ENCODE measurements around the gene MAP3K9.

Gene MAP3K9

DNA sequence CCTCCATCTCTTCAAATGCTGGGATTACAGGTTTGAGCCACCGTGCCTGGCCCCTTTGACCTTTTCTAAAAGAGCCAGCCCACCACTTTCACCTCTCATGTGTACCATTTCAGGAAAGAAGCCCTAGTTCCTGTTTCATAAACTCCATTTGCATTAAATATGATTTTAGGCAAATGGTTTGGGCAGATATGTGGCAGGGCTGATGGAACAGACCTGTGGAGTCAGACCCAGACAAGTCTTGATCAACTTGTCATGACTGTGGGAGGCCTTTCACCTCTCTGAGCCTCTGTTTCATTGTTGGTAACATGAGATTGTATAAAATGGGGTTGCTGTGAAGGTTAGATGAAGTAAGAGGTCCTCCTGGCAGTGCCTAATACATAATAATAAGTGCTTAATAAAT is 5.2 kb upstream of the MAP3K9 start:
- no peak for DNase-seq
- Histone ChIP-seq H3K9me3 (no peaks in the 10 kb centered on the region), H3K4me3 (no peak overlapping the region), H3K27ac (no peak overlapping the region), H3K36me3 (no peaks in the 10 kb centered on the region), H3K4me1 (peaks cover 0 to 13% (median 5%) of the 10 kb centered on the region in 4 donors), H3K27me3 (peaks cover 0 to 10% of the 10 kb centered on the region in 2 donors)
- intact Hi-C loops (cut with DNase I; ENCODE audit: low total_unique reads) = no loop called here
- TF ChIP-seq, protein P1, sequence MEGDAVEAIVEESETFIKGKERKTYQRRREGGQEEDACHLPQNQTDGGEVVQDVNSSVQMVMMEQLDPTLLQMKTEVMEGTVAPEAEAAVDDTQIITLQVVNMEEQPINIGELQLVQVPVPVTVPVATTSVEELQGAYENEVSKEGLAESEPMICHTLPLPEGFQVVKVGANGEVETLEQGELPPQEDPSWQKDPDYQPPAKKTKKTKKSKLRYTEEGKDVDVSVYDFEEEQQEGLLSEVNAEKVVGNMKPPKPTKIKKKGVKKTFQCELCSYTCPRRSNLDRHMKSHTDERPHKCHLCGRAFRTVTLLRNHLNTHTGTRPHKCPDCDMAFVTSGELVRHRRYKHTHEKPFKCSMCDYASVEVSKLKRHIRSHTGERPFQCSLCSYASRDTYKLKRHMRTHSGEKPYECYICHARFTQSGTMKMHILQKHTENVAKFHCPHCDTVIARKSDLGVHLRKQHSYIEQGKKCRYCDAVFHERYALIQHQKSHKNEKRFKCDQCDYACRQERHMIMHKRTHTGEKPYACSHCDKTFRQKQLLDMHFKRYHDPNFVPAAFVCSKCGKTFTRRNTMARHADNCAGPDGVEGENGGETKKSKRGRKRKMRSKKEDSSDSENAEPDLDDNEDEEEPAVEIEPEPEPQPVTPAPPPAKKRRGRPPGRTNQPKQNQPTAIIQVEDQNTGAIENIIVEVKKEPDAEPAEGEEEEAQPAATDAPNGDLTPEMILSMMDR (IDR thresholded peaks at IDR 0.05) = no peak

DNA sequence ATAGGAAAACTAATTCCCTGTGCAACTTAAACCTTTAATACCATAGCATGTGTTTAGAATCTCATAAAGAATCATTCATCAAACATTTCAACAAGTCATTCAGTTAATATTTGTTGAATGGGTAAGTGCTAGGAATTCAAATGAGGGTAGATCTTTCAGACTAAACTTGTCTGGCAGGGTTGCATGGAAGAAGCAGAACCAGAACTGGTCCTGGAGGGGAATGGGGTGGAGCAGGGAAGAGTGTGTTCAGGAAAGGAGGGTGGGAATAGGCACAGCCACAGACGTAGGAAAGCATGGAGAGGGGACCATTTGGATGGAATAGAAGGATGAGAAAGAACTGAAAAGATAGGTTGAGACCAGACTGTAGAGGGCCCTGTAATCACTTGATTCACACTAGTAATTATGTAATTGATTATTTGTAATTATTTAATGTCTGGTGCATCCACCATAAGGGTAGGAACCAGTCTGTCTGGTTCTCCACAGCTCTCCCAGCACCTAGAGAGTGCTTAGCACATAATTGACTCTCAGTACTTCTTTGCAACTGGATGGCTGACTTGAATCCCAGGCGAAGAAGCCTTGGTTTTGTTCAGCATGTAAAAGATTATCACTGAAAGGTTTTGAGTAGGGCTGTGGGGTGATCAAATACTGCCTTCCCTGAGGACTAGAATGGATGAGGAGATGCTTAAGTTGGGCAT is 3.0 kb upstream of the MAP3K9 start:
- no peak for DNase-seq
- TF ChIP-seq, protein P1 (IDR thresholded peaks at IDR 0.05) = no peak
- Histone ChIP-seq H3K4me3 (no peak overlapping the region), H3K4me1 (peaks cover 0 to 28% (median 18%) of the 10 kb centered on the region in 4 donors), H3K27me3 (peaks cover 0 to 28% of the 10 kb centered on the region in 2 donors), H3K27ac (no peak overlapping the region), H3K36me3 (no peaks in the 10 kb centered on the region), H3K9me3 (no peaks in the 10 kb centered on the region)
- intact Hi-C loops (cut with DNase I; ENCODE audit: low total_unique reads) = no loop called here

DNA sequence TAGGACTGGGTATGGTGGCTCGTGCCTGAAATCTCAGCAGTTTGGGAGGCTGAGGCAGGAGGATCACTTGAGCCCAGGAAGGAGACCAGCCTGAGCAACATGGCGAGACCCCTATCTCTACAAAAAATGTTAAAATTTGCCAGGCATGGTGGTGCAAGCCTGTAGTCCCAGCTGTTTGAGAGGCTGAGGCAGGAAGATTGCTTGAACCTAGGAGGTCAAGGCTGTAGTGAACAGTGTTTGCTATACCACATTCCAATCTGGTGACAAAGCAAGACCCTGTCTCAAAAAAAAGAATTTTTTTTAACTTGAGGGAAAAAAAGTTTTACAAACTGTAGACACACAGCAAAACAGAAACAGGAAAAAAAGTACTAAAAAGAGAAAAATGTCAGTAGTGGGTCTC is 2.3 kb upstream of the MAP3K9 start:
- Histone ChIP-seq H3K9me3 (no peaks in the 10 kb centered on the region), H3K27me3 (peaks cover 0 to 35% of the 10 kb centered on the region in 2 donors), H3K36me3 (no peaks in the 10 kb centered on the region), H3K27ac (no peak overlapping the region), H3K4me1 (peaks cover 0 to 27% (median 17%) of the 10 kb centered on the region in 4 donors), H3K4me3 (no peak overlapping the region)
- intact Hi-C loops (cut with DNase I; ENCODE audit: low total_unique reads) = no loop called here
- TF ChIP-seq, protein P1 (IDR thresholded peaks at IDR 0.05) = no peak
- DNase-seq = no peak

DNA sequence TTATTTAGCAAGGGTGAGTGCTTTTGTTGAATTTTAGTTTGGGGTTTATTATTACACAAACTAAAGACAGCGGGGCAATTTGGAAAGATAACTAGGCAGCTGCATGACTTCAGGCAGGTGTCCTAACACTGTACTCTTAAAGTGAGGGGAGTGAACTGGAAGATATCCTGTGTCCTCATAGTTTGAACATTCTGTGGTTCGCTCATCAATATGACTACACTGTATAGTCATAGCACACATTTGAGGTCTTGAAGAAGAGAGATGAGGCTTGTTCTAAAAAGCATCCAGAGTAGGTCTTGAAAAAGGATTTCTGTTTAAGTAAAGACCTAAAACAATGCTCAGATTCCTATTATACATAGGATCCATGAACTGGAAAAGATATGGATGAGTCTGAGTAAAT is 1.7 kb upstream of the MAP3K9 start:
- no peaks in the 10 kb centered on the region for H3K9me3 ChIP-seq
- H3K27me3 ChIP-seq = peaks cover 0 to 40% of the 10 kb centered on the region in 2 donors
- intact Hi-C loops (cut with DNase I; ENCODE audit: low total_unique reads) = no loop called here
- H3K4me1 ChIP-seq = peaks cover 0 to 27% (median 17%) of the 10 kb centered on the region in 4 donors
- H3K27ac ChIP-seq = no peak overlapping the region
- no peaks in the 10 kb centered on the region for H3K36me3 ChIP-seq
- DNase-seq = no peak
- TF ChIP-seq, protein P1 (IDR thresholded peaks at IDR 0.05) = no peak
- H3K4me3 ChIP-seq = no peak overlapping the region

DNA sequence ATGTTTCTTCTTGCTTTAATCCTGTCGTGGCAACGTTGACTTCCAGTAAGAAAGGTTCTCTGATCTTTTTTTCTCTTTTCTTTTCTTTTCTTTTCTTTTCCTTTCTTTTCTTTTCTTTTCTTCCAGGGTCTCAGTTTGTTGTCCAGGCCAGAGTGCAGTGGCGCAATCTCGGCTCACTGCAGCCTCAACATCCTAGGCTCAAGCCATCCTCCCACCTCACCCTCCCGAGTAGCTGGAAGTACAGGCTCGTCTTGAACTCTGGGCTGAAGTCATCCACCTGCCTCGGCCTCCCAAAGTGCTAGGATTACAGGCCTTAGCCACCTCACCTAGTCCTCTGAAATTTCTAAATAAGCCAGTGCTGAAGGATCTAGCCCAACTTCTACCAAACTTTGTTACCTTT is 1.3 kb upstream of the MAP3K9 start:
- Histone ChIP-seq H3K27me3 (peaks cover 0 to 45% of the 10 kb centered on the region in 2 donors), H3K27ac (no peak overlapping the region), H3K36me3 (no peaks in the 10 kb centered on the region), H3K4me3 (no peak overlapping the region), H3K4me1 (peaks cover 0 to 27% (median 17%) of the 10 kb centered on the region in 4 donors), H3K9me3 (no peaks in the 10 kb centered on the region)
- intact Hi-C loops (cut with DNase I; ENCODE audit: low total_unique reads) = no loop called here
- DNase-seq = no peak
- TF ChIP-seq, protein P1 (IDR thresholded peaks at IDR 0.05) = no peak
